CD1c-positive myeloid dendritic cell (primary cell): ENCODE measurements around the gene MYH16.
"Not testable (repeated sequence)": the region's sequence is repeated elsewhere in the genome, so short reads cannot be mapped to it uniquely, and the experiment has no call there.

Source experiments
- DNase-seq: peaks from one replicate; pipeline ENCODE4 v3.0.0-alpha.2; 2016; ENCODE audit errors: extremely low spot score

MYH16 gene

DNA sequence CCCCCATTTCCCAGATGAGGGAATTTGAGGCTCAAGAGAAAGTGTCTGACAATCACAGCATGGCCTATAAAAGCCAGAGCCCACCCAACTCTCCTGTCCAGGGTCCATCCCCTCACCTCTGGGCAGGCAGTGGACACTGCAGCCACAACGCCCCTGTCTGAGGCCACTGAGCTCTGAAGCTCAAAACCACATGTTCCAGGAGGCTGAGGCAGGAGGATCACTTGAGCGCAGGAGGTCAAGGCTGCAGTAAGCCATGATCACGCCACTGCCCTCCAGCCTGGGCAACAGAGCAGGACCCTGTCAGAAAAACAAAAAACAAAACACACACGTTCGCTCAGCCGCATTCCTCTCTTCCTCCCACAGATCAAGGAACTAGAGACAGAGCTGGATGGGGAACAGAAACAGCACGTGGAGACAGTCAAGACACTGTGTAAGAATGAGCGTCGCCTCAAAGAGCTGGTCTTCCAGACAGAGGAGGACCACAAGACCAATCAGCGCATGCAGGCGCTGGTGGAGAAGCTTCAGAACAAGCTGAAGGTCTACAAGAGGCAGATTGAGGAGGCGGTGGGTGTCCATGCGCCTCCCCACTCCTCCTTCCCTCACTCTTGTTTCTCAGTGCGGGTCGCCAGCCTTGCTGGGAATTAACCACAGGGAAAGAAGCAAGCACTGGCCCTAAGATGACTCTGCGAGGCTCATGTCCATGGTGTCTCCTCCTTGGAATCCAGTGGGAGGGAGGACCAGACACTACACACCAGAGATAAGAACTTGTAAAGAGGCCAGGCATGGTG lies 33.0 kb downstream of the MYH16 start:
- peak; percentile 41 for DNase-seq

GRCh38 chr7:99308461-99309074 lies 35.9 kb downstream of the MYH16 start:
- DNase-seq, result no peak

DNA sequence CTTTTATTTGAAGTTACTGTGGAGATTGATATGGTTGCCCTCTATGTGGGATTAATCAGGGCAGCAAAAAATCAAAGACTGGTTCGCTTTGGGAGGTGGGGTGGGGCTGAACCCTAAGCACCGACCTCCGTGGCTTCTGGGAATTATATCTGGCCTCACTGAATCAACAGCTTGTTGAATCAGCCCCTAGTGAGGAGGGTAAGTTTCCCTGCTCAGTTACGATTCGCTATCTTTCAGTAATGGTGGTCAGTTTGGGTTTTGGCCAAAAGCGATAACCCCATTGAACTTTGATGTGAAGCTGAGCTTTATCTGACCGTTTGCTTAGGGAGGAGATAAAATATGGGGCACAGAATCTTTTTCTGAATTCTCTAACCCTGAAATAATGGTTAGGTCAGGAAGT lies 36.5 kb downstream of the MYH16 start:
- DNase-seq, result no peak

GRCh38 chr7:99310004-99310403 lies 37.4 kb downstream of the MYH16 start:
- DNase-seq, result no peak

DNA sequence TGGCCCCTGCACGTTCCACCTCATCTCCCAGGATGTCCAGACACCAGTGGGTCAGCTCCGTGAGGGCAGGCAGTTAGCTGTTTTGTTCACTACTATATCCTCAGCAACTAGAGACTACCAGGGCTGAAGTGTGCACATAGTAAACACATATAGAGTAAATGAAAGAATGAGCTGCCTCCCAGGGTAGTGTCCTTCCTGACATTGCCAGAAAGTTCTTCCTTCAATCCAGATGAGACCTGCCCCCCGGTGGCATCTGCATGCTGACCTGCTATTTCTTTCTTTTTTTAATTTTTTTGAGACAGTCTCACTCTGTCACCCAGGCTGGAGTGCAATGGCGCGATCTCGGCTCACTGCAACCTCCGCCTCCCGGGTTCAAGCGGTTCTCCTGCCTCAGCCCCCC lies 39.1 kb downstream of the MYH16 start:
- DNase-seq, result no peak

GRCh38 chr7:99312316-99313203 lies 39.9 kb downstream of the MYH16 start:
- peak; percentile 86 for DNase-seq

GRCh38 chr7:99313204-99313573 lies 40.5 kb downstream of the MYH16 start:
- DNase-seq, result no peak

DNA sequence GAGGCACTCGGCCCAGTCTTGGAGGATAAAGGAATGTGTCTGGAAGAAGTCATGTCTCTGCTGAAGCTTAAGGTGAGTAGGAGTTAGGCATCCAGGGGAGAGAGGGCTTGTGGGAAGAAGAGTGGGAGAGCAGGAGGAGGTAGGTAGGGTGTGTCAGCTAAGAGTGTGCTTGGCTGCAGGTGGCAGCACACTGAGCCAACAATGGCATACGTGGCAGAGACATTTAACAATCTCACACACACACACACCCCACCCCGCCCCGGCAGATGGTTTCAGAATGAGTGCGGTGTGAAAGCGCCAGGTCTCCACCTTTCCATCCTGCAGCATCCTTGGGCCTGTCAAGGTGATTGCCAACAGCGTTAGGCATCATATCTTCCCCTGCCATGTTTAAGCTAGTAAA lies 41.9 kb downstream of the MYH16 start:
- DNase-seq, result no peak

- no peak for DNase-seq
Observed at GRCh38 chr7:99320371-99320770, 47.7 kb downstream of the MYH16 start.

GRCh38 chr7:99322659-99323058 lies 50.0 kb downstream of the MYH16 start:
- not testable (repeated sequence) for DNase-seq

DNA sequence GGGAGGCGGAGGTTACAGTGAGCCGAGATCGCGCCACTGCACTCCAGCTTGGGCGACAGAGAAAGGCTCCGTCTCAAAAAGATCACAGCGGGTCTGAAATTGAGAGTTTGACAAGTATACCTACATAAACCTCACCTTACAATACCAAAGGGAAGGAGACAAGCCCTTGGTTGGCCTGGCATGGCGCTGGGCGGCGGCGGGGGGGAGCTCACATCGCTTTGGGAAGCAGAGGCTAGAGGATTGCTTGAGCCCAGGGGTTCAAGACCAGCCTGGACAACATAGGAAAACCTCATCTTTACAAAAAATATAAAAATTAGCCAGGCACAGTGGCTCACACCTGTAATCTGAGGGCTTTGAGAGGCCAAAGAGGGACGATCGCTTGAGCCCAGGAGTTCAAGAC lies 51.9 kb downstream of the MYH16 start:
- DNase-seq, result no peak

GRCh38 chr7:99325001-99325493 lies 52.4 kb downstream of the MYH16 start:
- no peak for DNase-seq

DNA sequence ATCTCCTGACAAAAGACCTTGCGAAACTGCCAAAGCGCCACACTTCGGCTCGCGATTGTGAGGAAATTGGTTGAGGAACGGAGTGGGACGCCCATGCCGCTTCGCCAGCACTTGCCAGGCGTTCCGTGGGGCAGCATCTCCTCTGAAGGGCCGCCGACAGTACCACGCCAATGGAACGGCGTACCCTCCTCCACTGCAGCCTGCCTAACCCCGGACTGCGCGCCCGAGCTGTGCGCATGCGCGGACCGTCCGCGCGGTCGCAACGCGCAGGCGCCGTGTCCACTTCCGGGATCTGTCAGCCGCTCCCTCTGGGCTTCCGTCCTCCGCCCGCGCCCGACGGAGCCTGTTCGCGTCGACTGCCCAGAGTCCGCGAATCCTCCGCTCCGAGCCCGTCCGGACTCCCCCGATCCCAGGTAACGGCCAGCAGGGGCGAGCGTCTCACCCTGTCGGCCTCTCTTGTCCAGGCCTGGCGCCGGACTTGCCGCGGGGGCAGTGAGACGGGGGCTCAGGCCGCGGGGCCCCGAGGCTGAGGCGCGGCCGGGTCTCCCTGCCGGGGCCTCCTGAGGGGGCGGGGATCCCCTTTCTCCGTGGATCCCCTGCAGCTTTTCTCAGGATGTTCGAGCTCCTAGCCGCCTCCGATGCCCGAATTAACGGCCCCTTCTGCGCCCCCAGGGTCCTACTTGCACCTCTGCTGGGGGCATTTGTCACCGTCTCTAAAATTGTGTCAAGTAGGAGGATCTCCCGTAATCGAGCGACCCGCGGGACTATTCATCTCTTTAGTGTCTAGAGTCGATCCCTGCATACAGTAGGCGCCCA lies 53.2 kb downstream of the MYH16 start, which contains the start of gene ARPC1A:
ARPC1A (plus strand) TSS at position 307 of the 816 bp plus-strand sequence. CDS start 7,456 bp downstream, outside the sequence.
- peak; percentile 97 for DNase-seq

DNA sequence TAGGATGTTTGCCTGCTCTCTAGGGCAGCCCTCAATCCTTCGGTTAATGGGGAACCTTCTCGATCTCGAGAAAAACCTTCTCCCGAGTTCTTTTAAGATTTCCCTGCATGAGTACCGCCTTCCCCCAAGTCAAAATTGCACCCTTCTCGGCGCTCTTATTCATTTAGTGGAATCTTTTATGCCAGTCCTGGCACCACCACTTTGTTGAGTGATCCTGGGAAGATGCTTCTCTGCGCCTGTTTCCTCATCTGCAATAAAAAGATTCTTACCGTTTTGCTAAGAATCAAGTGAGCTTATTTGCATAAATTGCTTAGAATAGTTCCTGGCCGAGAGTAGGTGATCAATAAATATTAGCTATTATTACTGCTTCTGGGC lies 53.8 kb downstream of the MYH16 start:
- DNase-seq, result peak; percentile 5

DNA sequence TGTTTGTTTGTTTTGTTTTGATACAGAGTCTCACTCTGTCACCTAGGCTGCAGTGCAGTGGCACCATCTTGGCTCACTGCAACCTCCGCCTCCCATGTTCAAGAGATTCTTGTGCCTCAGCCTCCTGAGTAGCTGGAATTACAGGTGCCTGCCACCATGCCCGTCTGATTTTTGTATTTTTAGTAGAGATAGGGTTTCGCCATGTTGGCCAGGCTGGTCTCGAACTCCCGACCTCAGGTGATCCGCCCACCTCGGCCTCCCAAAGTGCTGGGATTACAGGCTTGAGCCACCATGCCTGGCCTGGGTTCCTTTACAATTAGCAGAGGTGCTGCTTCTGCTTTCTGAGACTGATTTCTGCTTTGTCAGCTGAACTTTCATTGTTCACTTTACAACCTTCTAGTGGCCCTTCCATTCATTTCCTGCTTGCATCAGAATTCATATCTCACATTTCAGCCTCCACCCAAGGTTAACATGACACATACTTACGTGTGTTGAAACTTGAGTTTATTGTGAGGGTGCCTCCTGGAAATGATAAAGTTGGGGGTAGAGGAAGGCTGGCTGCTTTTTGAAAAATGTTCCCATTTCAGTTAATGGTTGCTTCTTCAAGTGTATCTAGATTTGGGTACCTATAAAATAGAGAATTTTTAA lies 57.8 kb downstream of the MYH16 start:
- peak; percentile 70 for DNase-seq

- no peak for DNase-seq
Observed at GRCh38 chr7:99331002-99331401, 58.4 kb downstream of the MYH16 start.

- no peak for DNase-seq
Observed at GRCh38 chr7:99339595-99339994, 67.0 kb downstream of the MYH16 start.

DNA sequence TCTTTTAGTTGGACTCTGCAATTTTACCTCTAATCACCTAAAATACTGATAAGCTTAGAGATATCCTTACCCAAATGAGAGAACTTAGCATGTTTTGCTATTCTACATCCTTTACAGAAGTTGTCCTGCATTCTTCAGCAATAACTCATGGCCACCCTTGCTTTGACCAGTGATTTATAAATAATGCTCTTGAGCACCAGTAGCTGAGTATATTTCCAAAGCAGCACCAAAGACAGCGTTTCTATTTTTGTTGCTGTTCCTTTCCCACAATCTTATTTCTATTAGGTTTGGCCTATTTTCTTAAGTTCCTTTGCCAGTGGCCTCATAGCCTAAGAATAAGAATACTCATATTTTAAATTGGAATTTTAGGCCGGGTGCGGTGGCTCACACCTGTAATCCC lies 68.0 kb downstream of the MYH16 start:
- no peak for DNase-seq

GRCh38 chr7:99344061-99344647 lies 71.5 kb downstream of the MYH16 start:
- DNase-seq, result no peak

DNA sequence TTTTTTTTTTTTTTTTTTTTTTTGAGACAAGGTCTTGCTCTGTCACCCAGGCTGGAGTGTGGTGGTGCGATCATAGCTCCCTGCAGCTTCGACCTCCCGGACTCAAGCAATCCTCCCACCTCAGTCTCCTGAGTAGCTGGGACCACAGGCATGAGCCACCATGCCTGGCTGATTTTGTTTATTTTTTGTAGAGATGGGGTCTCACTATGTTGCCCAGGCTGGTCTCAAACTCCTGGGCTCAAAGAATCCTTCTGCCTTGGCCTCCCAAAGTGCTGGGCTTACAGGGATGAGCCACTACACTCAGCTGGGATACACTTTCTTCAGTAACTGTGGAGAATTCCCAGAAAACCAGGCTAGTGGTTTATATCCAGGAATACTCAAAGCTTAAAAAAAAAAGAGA lies 78.0 kb downstream of the MYH16 start:
- not testable (repeated sequence) for DNase-seq

DNA sequence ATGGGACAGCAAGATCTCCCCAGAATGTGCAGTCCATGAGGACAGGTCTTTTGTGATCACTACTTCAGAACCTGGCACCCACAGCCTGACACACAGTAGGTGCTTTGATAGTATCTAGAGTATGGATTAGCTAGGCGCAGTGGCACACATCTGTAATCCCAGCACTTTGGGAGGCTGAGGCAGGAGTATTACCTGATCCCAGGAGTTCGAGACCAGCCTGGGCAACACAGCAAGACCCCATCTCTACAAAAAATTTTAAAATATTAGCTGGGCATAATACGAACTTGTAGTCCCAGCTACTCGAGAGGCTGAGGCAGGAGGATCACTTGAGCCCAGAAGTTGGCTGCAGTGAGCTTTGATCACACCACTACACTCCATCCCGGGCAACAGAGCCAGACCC lies 79.6 kb downstream of the MYH16 start:
- no peak for DNase-seq
